ENCODE measurements around the gene KCNC2.

DNA sequence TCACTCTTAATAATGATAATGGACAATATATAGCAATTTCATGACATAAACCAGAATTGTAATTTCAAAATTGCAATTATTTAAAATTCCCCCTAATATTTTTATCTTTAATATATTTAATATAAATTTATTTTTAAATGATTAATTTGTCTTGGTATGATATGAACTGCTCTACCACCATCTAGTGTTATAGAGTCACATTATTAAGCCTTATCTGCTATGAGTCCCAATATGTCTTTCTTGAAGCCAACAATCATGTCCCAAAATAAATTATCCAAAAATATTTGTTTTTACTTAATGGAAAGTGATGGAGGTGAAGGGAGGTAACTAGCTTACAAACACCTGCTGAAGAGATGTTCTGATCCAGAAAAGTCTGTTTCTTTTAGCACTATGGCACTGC, 151.4 kb downstream of the KCNC2 start:
- TF ChIP-seq, protein P1, sequence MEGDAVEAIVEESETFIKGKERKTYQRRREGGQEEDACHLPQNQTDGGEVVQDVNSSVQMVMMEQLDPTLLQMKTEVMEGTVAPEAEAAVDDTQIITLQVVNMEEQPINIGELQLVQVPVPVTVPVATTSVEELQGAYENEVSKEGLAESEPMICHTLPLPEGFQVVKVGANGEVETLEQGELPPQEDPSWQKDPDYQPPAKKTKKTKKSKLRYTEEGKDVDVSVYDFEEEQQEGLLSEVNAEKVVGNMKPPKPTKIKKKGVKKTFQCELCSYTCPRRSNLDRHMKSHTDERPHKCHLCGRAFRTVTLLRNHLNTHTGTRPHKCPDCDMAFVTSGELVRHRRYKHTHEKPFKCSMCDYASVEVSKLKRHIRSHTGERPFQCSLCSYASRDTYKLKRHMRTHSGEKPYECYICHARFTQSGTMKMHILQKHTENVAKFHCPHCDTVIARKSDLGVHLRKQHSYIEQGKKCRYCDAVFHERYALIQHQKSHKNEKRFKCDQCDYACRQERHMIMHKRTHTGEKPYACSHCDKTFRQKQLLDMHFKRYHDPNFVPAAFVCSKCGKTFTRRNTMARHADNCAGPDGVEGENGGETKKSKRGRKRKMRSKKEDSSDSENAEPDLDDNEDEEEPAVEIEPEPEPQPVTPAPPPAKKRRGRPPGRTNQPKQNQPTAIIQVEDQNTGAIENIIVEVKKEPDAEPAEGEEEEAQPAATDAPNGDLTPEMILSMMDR (IDR thresholded peaks at IDR 0.05): peak in 1 of 6 experiments; percentile 8
- no peak for TF ChIP-seq POLR2A (IDR thresholded peaks at IDR 0.05)

Data from thyroid gland (tissue), 4 donors.